ENCODE results near the gene NKX1-1. TPM values are rescaled to one million over a fixed set of nuclear protein-coding genes. Genes with fewer than 3 reads are reported as not detected.
"Not testable (repeated sequence)": the region's sequence is repeated elsewhere in the genome, so short reads cannot be mapped to it uniquely, and the experiment has no call there.

Gene NKX1-1
- total and polyA plus RNA-seq, 4 experiments from 2014 or later = not detected

GRCh38 chr4:1375051-1375721 lies 31.1 kb downstream of the NKX1-1 start:
- H3K36me3 ChIP-seq (ENCODE audit: insufficient read depth, low read length) = no peaks in the 10 kb centered on the region
- H3K27me3 ChIP-seq (ENCODE audit: insufficient read depth, low read length) = no peaks in the 10 kb centered on the region
- Mint-ChIP-seq H3K4me1 (peaks cover 0 to 4% (median 0%) of the 10 kb centered on the region in 4 donors), H3K27me3 (no peaks in the 10 kb centered on the region), H3K36me3 (peaks cover 29 to 31% of the 10 kb centered on the region in 2 donors), H3K27ac (no peak overlapping the region), H3K9me3 (peaks cover 0 to 2% (median 0%) of the 10 kb centered on the region in 8 donors), H3K4me3 (no peak overlapping the region)
- ChIA-PET POLR2A (ENCODE audit: partially characterized antibody) (no interaction called here), CTCF (ENCODE audit: partially characterized antibody) (no interaction called here)
- no peak for DNase-seq
- H3K4me3 ChIP-seq (ENCODE audit: low read length in 2 of 2) = no peak overlapping the region
- no peaks in the 10 kb centered on the region for H3K4me1 ChIP-seq (ENCODE audit: insufficient read depth, low read length)
- no peak overlapping the region for H3K27ac ChIP-seq (ENCODE audit: low read depth, low read length)
- intact Hi-C loops (cut with micrococcal nuclease) = no loop called here
- H3K9me3 ChIP-seq (ENCODE audit: control insufficient read depth in 1 of 2, low read length in 2 of 2) = no peaks in the 10 kb centered on the region

- Mint-ChIP-seq H3K9me3 (peaks cover 0 to 2% (median 0%) of the 10 kb centered on the region in 8 donors), H3K27ac (no peak overlapping the region), H3K36me3 (peaks cover 33 to 36% of the 10 kb centered on the region in 2 donors), H3K4me1 (peaks cover 0 to 4% (median 0%) of the 10 kb centered on the region in 4 donors), H3K4me3 (no peak overlapping the region), H3K27me3 (no peaks in the 10 kb centered on the region)
- ChIA-PET POLR2A (ENCODE audit: partially characterized antibody) (no interaction called here), CTCF (ENCODE audit: partially characterized antibody) (no interaction called here)
- H3K36me3 ChIP-seq (ENCODE audit: insufficient read depth, low read length) = no peaks in the 10 kb centered on the region
- H3K27me3 ChIP-seq (ENCODE audit: insufficient read depth, low read length) = no peaks in the 10 kb centered on the region
- H3K9me3 ChIP-seq (ENCODE audit: control insufficient read depth in 1 of 2, low read length in 2 of 2) = no peaks in the 10 kb centered on the region
- no peak overlapping the region for H3K27ac ChIP-seq (ENCODE audit: low read depth, low read length)
- intact Hi-C loops (cut with micrococcal nuclease) = no loop called here
- H3K4me3 ChIP-seq (ENCODE audit: low read length in 2 of 2) = no peak overlapping the region
- H3K4me1 ChIP-seq (ENCODE audit: insufficient read depth, low read length) = no peaks in the 10 kb centered on the region
- no peak for DNase-seq
These were observed 31.6 kb downstream of the NKX1-1 start for GRCh38 chr4:1374706-1375045.

DNA sequence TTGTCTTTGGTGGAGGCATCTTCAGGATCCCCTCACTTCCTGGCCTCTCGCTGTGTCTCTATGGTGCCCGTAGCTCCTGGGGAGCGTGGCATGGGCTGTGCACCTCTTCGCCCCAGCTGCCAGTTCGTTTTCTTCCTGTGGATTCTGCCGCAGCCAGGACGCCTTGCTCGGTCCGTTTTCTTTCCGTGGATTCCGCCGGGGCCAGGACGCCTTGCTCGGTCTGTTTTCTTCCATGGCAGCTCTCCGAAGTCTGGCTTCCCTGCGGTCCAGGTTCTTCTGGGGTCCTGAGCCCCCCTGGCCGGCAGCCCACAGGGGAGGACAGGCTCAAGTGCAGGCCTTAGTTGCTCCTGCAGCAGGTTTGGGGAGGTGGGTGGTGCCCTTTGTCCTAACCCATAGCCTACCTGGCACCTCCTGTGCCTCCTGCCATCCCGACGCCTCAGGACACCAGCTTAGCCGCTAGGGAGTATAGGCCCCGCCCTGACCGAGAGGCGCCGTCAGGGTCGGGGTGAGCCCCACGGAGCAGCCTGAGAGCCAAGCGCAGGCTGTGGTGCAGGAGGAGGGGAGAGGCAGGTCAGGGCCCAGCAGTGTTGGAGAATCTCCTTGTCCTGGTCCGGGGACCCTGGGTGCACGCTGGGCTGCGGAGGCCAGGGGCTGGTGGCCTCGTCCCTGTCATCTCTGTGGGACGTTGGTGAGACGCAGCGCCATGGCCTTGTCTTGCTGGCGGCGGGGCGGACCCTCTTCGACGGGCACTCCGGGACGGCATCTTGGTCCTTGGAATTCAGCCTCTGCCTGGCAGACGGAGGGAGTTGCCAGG lies 32.1 kb downstream of the NKX1-1 start:
- H3K36me3 ChIP-seq (ENCODE audit: insufficient read depth, low read length) = no peaks in the 10 kb centered on the region
- Mint-ChIP-seq H3K4me3 (no peak overlapping the region), H3K36me3 (peaks cover 37 to 40% of the 10 kb centered on the region in 2 donors), H3K27ac (no peak overlapping the region), H3K4me1 (peaks cover 0 to 4% (median 0%) of the 10 kb centered on the region in 4 donors), H3K9me3 (peaks cover 0 to 2% (median 0%) of the 10 kb centered on the region in 8 donors), H3K27me3 (no peaks in the 10 kb centered on the region)
- no peaks in the 10 kb centered on the region for H3K9me3 ChIP-seq (ENCODE audit: control insufficient read depth in 1 of 2, low read length in 2 of 2)
- intact Hi-C loops (cut with micrococcal nuclease) = no loop called here
- H3K27me3 ChIP-seq (ENCODE audit: insufficient read depth, low read length) = no peaks in the 10 kb centered on the region
- POLR2A ChIA-PET (ENCODE audit: partially characterized antibody) = no interaction called here
- H3K4me3 ChIP-seq (ENCODE audit: low read length in 2 of 2) = no peak overlapping the region
- peak in 1 of 5 donors; percentile 16 for DNase-seq
- CTCF ChIA-PET (ENCODE audit: partially characterized antibody) = no interaction called here
- no peaks in the 10 kb centered on the region for H3K4me1 ChIP-seq (ENCODE audit: insufficient read depth, low read length)
- no peak overlapping the region for H3K27ac ChIP-seq (ENCODE audit: low read depth, low read length)

DNA sequence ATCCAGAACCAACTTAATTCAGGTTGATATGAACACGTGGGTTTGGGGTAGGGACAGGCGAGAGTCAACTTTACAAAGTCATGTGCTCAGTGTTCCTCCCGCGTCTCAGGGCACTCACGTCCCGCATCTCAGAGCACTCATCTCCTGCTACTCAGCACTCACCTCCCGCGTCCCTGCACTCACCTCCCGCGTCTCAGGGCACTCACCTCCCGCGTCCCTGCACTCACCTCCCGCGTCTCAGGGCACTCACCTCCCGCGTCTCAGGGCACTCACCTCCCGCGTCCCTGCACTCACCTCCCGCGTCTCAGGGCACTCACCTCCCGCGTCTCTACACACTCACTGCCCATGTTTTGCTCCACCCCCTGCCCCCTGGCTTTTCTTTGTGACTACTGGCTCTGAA lies 33.7 kb downstream of the NKX1-1 start:
- H3K27ac ChIP-seq (ENCODE audit: low read depth, low read length); H3K36me3 ChIP-seq (ENCODE audit: insufficient read depth, low read length); H3K4me1 Mint-ChIP-seq; CTCF ChIA-PET (ENCODE audit: partially characterized antibody); POLR2A ChIA-PET (ENCODE audit: partially characterized antibody); H3K27me3 ChIP-seq (ENCODE audit: insufficient read depth, low read length); H3K9me3 ChIP-seq (ENCODE audit: control insufficient read depth in 1 of 2, low read length in 2 of 2); H3K9me3 Mint-ChIP-seq; H3K4me3 Mint-ChIP-seq; H3K4me1 ChIP-seq (ENCODE audit: insufficient read depth, low read length); H3K4me3 ChIP-seq (ENCODE audit: low read length in 2 of 2); H3K27me3 Mint-ChIP-seq; intact Hi-C loops (cut with micrococcal nuclease): not testable (repeated sequence)
- peak in 1 of 5 donors; percentile 29 for DNase-seq
- H3K36me3 Mint-ChIP-seq = peaks cover 40% of the 10 kb centered on the region in 2 donors
- peak overlapping the region in 1 of 7 donors; percentile 63 for H3K27ac Mint-ChIP-seq

GRCh38 chr4:1371176-1372165 lies 34.8 kb downstream of the NKX1-1 start:
- CTCF ChIA-PET (ENCODE audit: partially characterized antibody) = no interaction called here
- H3K27ac Mint-ChIP-seq = no peak overlapping the region
- Histone ChIP-seq H3K4me3 (ENCODE audit: low read length in 2 of 2) (no peak overlapping the region), H3K9me3 (ENCODE audit: control insufficient read depth in 1 of 2, low read length in 2 of 2) (no peaks in the 10 kb centered on the region), H3K36me3 (ENCODE audit: insufficient read depth, low read length) (no peaks in the 10 kb centered on the region), H3K27ac (ENCODE audit: low read depth, low read length) (no peak overlapping the region), H3K27me3 (ENCODE audit: insufficient read depth, low read length) (no peaks in the 10 kb centered on the region), H3K4me1 (ENCODE audit: insufficient read depth, low read length) (no peaks in the 10 kb centered on the region)
- H3K27me3 Mint-ChIP-seq = no peaks in the 10 kb centered on the region
- H3K36me3 Mint-ChIP-seq = peaks cover 40% of the 10 kb centered on the region in 2 donors
- intact Hi-C loops (cut with micrococcal nuclease) = no loop called here
- POLR2A ChIA-PET (ENCODE audit: partially characterized antibody) = no interaction called here
- H3K4me3 Mint-ChIP-seq = no peak overlapping the region
- H3K4me1 Mint-ChIP-seq = peaks cover 0 to 4% (median 0%) of the 10 kb centered on the region in 4 donors
- DNase-seq = peak in 1 of 5 donors; percentile 2
- H3K9me3 Mint-ChIP-seq = peaks cover 0 to 2% (median 0%) of the 10 kb centered on the region in 8 donors

DNA sequence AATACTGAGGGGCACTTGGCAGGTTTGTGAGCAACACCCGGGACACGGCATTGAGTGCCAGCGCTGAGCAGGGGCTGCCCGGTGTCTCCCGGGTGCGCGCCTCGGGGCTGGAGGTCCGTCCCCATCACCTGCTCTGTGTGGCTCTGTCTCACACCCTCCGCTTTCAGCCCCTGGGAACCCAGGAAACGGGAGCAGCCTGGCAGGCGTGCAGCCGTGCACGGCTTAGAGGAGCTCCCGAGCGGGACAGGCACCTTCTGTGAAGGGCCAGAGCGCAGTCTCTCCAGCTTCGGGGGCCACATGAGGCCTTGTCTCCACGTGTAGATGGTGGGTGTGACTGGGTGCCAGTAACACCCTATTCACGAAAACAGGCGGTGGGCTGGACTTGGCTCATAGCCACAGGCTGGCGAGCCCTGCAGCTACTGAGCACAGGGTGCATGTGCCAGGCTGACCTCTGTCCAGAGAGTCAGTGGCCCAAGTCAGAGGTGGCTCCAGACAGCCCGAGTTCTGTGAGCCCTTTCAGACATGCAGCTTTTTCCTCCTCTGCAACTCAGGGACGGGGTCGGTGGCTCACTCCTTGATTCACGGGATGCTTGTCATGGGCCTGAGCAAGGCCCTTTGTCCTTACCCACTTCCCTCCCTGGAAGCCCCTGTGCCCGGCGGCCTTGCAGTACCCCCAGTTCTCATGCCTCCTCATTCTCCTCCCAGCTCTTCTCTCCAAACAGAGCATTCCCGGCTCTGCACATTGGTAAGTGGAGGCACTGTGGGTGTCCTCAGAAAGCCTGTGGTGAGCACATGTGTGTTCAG lies 35.7 kb downstream of the NKX1-1 start:
- H3K36me3 ChIP-seq (ENCODE audit: insufficient read depth, low read length) = no peaks in the 10 kb centered on the region
- no peak overlapping the region for H3K27ac ChIP-seq (ENCODE audit: low read depth, low read length)

More for the DNA sequence above, 35.7 kb downstream of the NKX1-1 start:
- H3K27me3 ChIP-seq (ENCODE audit: insufficient read depth, low read length) = no peaks in the 10 kb centered on the region
- Mint-ChIP-seq H3K36me3 (peaks cover 39 to 40% of the 10 kb centered on the region in 2 donors), H3K4me3 (no peak overlapping the region), H3K9me3 (peaks cover 0 to 2% (median 0%) of the 10 kb centered on the region in 8 donors), H3K4me1 (peaks cover 0 to 4% (median 0%) of the 10 kb centered on the region in 4 donors), H3K27ac (no peak overlapping the region), H3K27me3 (no peaks in the 10 kb centered on the region)
- no peaks in the 10 kb centered on the region for H3K9me3 ChIP-seq (ENCODE audit: control insufficient read depth in 1 of 2, low read length in 2 of 2)
- no peaks in the 10 kb centered on the region for H3K4me1 ChIP-seq (ENCODE audit: insufficient read depth, low read length)
- POLR2A ChIA-PET (ENCODE audit: partially characterized antibody) = no interaction called here
- intact Hi-C loops (cut with micrococcal nuclease) = no loop called here
- peak in 1 of 5 donors; percentile 7 for DNase-seq
- CTCF ChIA-PET (ENCODE audit: partially characterized antibody) = interaction anchor here (1.7 kb wide), 1 partner anchor 14 kb away, joined by 3 read pairs; no protein-coding TSS in a partner anchor
- H3K4me3 ChIP-seq (ENCODE audit: low read length in 2 of 2) = no peak overlapping the region
